Measurements from ENCODE around the gene LNX1. TPM values are rescaled to one million over a fixed set of nuclear protein-coding genes. Genes with fewer than 3 reads are reported as not detected.

Gene LNX1
- 0.10 TPM for total RNA-seq (ENCODE audit: unreplicated experiment)
- long read RNA-seq: 0 reads

DNA sequence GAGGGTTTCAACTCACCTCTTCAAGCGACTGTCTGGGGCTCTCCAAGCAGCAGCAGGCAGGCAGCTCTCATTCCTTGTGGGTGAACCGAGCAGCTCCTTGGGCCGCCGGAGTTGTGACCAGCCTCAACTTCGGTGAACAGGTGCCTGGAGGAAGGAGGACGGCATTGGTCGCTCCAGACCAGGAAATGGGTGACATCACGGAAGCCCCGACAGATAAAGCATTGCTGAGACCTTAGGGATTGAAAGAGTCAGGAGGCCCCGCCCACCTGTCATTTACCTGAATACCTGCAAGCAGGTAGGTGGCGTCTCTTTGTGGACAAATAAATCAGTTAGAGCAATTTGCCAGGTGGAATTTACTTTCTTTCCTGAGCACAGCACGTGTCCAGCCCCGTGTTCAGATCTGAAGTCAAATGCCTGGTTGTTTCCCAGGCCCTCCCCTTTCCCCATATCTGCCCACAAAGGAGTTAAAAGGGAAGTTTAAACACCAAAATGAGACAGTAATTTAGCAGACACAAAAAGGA, at the start of gene LNX1:
Gene LNX1 (minus strand): TSS at position 115 of the 521 bp plus-strand sequence. CDS start 17,484 bp downstream, outside the sequence.
- peaks cover 2% of the 10 kb centered on the region for H3K9me3 Mint-ChIP-seq (ENCODE audit: unreplicated experiment)
- peaks cover 27% of the 10 kb centered on the region for H3K4me1 Mint-ChIP-seq (ENCODE audit: low read depth, unreplicated experiment)
- TF ChIP-seq, protein P1, sequence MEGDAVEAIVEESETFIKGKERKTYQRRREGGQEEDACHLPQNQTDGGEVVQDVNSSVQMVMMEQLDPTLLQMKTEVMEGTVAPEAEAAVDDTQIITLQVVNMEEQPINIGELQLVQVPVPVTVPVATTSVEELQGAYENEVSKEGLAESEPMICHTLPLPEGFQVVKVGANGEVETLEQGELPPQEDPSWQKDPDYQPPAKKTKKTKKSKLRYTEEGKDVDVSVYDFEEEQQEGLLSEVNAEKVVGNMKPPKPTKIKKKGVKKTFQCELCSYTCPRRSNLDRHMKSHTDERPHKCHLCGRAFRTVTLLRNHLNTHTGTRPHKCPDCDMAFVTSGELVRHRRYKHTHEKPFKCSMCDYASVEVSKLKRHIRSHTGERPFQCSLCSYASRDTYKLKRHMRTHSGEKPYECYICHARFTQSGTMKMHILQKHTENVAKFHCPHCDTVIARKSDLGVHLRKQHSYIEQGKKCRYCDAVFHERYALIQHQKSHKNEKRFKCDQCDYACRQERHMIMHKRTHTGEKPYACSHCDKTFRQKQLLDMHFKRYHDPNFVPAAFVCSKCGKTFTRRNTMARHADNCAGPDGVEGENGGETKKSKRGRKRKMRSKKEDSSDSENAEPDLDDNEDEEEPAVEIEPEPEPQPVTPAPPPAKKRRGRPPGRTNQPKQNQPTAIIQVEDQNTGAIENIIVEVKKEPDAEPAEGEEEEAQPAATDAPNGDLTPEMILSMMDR (IDR thresholded peaks at IDR 0.05; ENCODE audit: partially characterized antibody, unreplicated experiment): no peak
- peak within 1 kb of the TSS; percentile 85 for H3K4me3 Mint-ChIP-seq (ENCODE audit: unreplicated experiment)
- peak within 1 kb of the TSS; percentile 76 for H3K27ac Mint-ChIP-seq (ENCODE audit: unreplicated experiment)
- H3K27me3 Mint-ChIP-seq (ENCODE audit: unreplicated experiment): no peaks in the 10 kb centered on the region
- DNase-seq: no peak
- H3K36me3 Mint-ChIP-seq (ENCODE audit: unreplicated experiment): no peaks in the 10 kb centered on the region

DNA sequence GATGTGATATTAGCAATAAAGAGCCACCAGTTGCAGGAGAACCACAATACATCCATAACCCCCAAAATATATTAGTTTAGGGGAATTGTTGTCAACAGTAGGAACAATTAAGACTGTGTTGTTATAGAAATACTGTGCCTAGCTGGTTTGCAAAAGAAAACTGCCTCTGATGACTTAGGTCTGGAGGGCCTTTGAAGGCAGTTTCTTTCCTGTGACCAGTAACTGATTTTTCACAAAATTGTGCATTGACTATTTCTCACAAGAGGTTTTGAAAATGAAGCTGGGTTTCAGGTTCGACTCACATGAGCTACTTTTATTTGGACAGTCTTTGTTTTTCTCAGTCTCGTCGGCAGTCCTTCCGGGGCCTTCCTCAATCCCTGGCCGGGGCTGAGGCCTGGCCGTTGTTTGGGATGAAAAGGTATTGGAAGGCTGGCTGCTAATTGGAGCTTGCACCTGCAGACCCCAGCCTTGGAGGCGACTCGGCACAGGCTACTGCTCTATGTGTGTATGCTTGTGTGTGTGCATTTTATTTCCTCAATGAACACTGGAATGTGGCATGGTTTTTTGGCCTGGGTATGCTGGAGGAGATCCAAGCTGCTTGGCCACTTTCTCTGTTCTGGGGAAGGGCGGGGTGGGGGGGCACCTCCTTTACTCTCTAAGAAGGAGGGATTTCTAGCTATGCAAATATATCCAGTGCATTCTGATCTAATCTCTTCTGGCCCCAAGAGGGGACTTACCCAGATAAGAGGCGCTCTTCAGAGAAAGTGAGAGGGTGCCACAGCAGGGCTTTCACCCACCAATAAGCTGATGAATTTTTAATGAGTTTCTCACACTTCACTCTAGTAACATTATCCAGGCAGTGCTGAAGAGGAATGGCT, 49.5 kb upstream of the LNX1 start:
- Mint-ChIP-seq H3K36me3 (ENCODE audit: unreplicated experiment) (no peaks in the 10 kb centered on the region), H3K4me3 (ENCODE audit: unreplicated experiment) (no peak overlapping the region), H3K4me1 (ENCODE audit: low read depth, unreplicated experiment) (peaks cover 4% of the 10 kb centered on the region), H3K27ac (ENCODE audit: unreplicated experiment) (no peak overlapping the region), H3K27me3 (ENCODE audit: unreplicated experiment) (no peaks in the 10 kb centered on the region), H3K9me3 (ENCODE audit: unreplicated experiment) (peaks cover 2% of the 10 kb centered on the region)
- TF ChIP-seq, protein P1 (IDR thresholded peaks at IDR 0.05; ENCODE audit: partially characterized antibody, unreplicated experiment): no peak
- DNase-seq: no peak

GRCh38 chr4:53638919-53639318, 47.6 kb upstream of the LNX1 start:
- no peaks in the 10 kb centered on the region for H3K27me3 Mint-ChIP-seq (ENCODE audit: unreplicated experiment)
- H3K4me1 Mint-ChIP-seq (ENCODE audit: low read depth, unreplicated experiment): peaks cover 4% of the 10 kb centered on the region
- H3K4me3 Mint-ChIP-seq (ENCODE audit: unreplicated experiment): no peak overlapping the region
- no peaks in the 10 kb centered on the region for H3K36me3 Mint-ChIP-seq (ENCODE audit: unreplicated experiment)
- DNase-seq: no peak
- TF ChIP-seq, protein P1 (IDR thresholded peaks at IDR 0.05; ENCODE audit: partially characterized antibody, unreplicated experiment): no peak
- peaks cover 2% of the 10 kb centered on the region for H3K9me3 Mint-ChIP-seq (ENCODE audit: unreplicated experiment)
- H3K27ac Mint-ChIP-seq (ENCODE audit: unreplicated experiment): no peak overlapping the region

DNA sequence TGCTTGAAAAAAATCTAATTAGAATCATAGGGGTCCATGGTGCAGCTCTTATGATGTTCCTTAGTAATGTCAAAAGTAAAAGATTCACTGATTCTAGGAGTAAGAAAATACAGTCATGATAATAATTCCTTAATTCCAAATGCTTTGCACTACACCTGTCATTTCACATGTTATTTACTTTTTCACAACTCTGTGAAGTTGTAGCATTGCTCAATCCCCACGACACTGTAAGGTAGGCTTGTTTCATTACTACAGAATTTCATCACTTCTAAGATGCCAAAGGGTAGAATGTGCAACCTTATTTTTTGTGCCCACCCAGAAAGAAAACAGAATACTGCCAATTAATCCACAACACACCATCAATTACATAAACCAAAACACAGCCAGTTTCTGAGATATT, 46.1 kb upstream of the LNX1 start:
- Mint-ChIP-seq H3K9me3 (ENCODE audit: unreplicated experiment) (peaks cover 4% of the 10 kb centered on the region), H3K4me3 (ENCODE audit: unreplicated experiment) (no peak overlapping the region), H3K27me3 (ENCODE audit: unreplicated experiment) (no peaks in the 10 kb centered on the region), H3K36me3 (ENCODE audit: unreplicated experiment) (no peaks in the 10 kb centered on the region), H3K4me1 (ENCODE audit: low read depth, unreplicated experiment) (peaks cover 4% of the 10 kb centered on the region), H3K27ac (ENCODE audit: unreplicated experiment) (no peak overlapping the region)
- DNase-seq: no peak
- TF ChIP-seq, protein P1 (IDR thresholded peaks at IDR 0.05; ENCODE audit: partially characterized antibody, unreplicated experiment): no peak
